H9 (cell line): ENCODE measurements around the gene KLF11. TPM values are rescaled to one million over a fixed set of nuclear protein-coding genes. Genes with fewer than 3 reads are reported as not detected.
A peak's percentile ranks its signal among the peaks of the same experiment; 100 is the strongest.

ENCODE experiments used
- DNase-seq: peaks from one replicate; pipeline ENCODE4 v3.0.0-alpha.2; 2017
- H2AFZ ChIP-seq: one replicate; pipeline ENCODE4 v1.6.1; 2013; ENCODE audit warnings: mild to moderate bottlenecking, low read length, control low read depth, moderate library complexity
- H2AK5ac ChIP-seq: 2 replicates; pipeline ENCODE4 v1.6.1; 2013; ENCODE audit warnings: low read length, control low read depth, mixed read lengths; ENCODE audit not compliant: insufficient read length
- H2BK120ac ChIP-seq: one replicate; pipeline ENCODE4 v1.6.1; 2013; ENCODE audit warnings: low read depth, mild to moderate bottlenecking, low read length, control low read depth, inconsistent platforms; ENCODE audit not compliant: poor library complexity, severe bottlenecking
- H2BK12ac ChIP-seq: 2 replicates; pipeline ENCODE4 v1.6.1; 2013; ENCODE audit warnings: low read length, control low read depth, mixed read lengths, low read depth; ENCODE audit not compliant: insufficient read length
- H2BK15ac ChIP-seq: 2 replicates; pipeline ENCODE4 v1.6.1; 2013; ENCODE audit warnings: low read depth, low read length, control low read depth
- H2BK20ac ChIP-seq: one replicate; pipeline ENCODE4 v1.6.1; 2013; ENCODE audit warnings: low read depth, mild to moderate bottlenecking, low read length, control low read depth, inconsistent platforms; ENCODE audit not compliant: poor library complexity, severe bottlenecking
- H2BK5ac ChIP-seq: 2 replicates; pipeline ENCODE4 v1.6.1; 2013; ENCODE audit warnings: low read length, control low read depth, mixed read lengths; ENCODE audit not compliant: insufficient read length
- H3K14ac ChIP-seq: 2 replicates; pipeline ENCODE4 v1.6.1; 2013; ENCODE audit warnings: low read length, control low read depth; ENCODE audit not compliant: insufficient read depth
- H3K18ac ChIP-seq: 2 replicates; pipeline ENCODE4 v1.6.1; 2013; ENCODE audit warnings: low read depth, mild to moderate bottlenecking, mixed read lengths, low read length, control low read depth; ENCODE audit not compliant: insufficient read length
- H3K23ac ChIP-seq: 2 replicates; pipeline ENCODE4 v1.6.1; 2013; ENCODE audit warnings: low read length, control low read depth, mixed read lengths, low read depth; ENCODE audit not compliant: insufficient read length
- H3K23me2 ChIP-seq: 2 replicates; pipeline ENCODE4 v1.6.1; 2013; ENCODE audit warnings: low read depth, mild to moderate bottlenecking, mixed read lengths, low read length, control low read depth; ENCODE audit not compliant: insufficient read length, poor library complexity, severe bottlenecking
- H3K27ac ChIP-seq: 2 replicates; pipeline ENCODE4 v1.5.1; 2013; ENCODE audit warnings: low read length, control low read depth, mixed read lengths, low read depth; ENCODE audit not compliant: insufficient read length
- H3K27me3 ChIP-seq: 2 replicates; pipeline ENCODE4 v1.6.1; 2013; ENCODE audit warnings: low read length, control low read depth, inconsistent platforms; ENCODE audit not compliant: insufficient read depth
- H3K4ac ChIP-seq: 2 replicates; pipeline ENCODE4 v1.6.1; 2013; ENCODE audit warnings: low read depth, mild to moderate bottlenecking, control low read depth, inconsistent platforms, low read length, moderate library complexity
- H3K4me1 ChIP-seq: 2 replicates; pipeline ENCODE4 v1.6.1; 2013; ENCODE audit warnings: low read length, control low read depth, inconsistent platforms; ENCODE audit not compliant: insufficient read depth
- H3K4me2 ChIP-seq: 2 replicates; pipeline ENCODE4 v1.6.1; 2013; ENCODE audit warnings: low read length, control low read depth, mixed read lengths; ENCODE audit not compliant: insufficient read length, insufficient read depth
- H3K56ac ChIP-seq: 2 replicates; pipeline ENCODE4 v1.6.1; 2013; ENCODE audit warnings: low read depth, mild to moderate bottlenecking, mixed read lengths, low read length, control low read depth; ENCODE audit not compliant: insufficient read length
- H3K79me1 ChIP-seq: 2 replicates; pipeline ENCODE4 v1.6.1; 2013; ENCODE audit warnings: low read depth, mild to moderate bottlenecking, moderate library complexity, low read length, control low read depth, inconsistent platforms; ENCODE audit not compliant: insufficient read depth, poor library complexity, severe bottlenecking
- H3K79me2 ChIP-seq: 2 replicates; pipeline ENCODE4 v1.6.1; 2013; ENCODE audit warnings: low read length, control low read depth, inconsistent platforms; ENCODE audit not compliant: insufficient read depth
- H3K9ac ChIP-seq: 2 replicates; pipeline ENCODE4 v1.6.1; 2013; ENCODE audit warnings: low read length, control low read depth, mixed read lengths; ENCODE audit not compliant: insufficient read length; ENCODE audit errors: extremely low read depth
- H3K9me3 ChIP-seq: one replicate; pipeline ENCODE4 v1.6.1; 2013; ENCODE audit warnings: low read depth, low read length, inconsistent platforms; ENCODE audit not compliant: control insufficient read depth
- H3T11ph ChIP-seq: one replicate; pipeline ENCODE4 v1.6.1; 2013; ENCODE audit warnings: mild to moderate bottlenecking, low read length, control low read depth, inconsistent platforms
- H4K20me1 ChIP-seq: one replicate; pipeline ENCODE4 v1.6.1; 2013; ENCODE audit not compliant: control insufficient read depth, insufficient read length, insufficient read depth
- H4K5ac ChIP-seq: 2 replicates; pipeline ENCODE4 v1.6.1; 2013; ENCODE audit warnings: low read depth, mild to moderate bottlenecking, mixed read lengths, low read length, control low read depth; ENCODE audit not compliant: insufficient read length
- H4K8ac ChIP-seq: replicated peaks from 2 replicates; pipeline ENCODE4 v1.6.1; 2013; ENCODE audit warnings: low read length, control low read depth, mixed read lengths, low read depth; ENCODE audit not compliant: insufficient read length
- H4K91ac ChIP-seq: 2 replicates; pipeline ENCODE4 v1.6.1; 2013; ENCODE audit warnings: low read depth, mild to moderate bottlenecking, moderate library complexity, mixed read lengths, low read length, control low read depth; ENCODE audit not compliant: insufficient read length
- H3K27ac Mint-ChIP-seq, 3 experiments: 2 replicates in 2 of 3; 3 replicates in 1 of 3; pipeline ENCODE4 v1.8.0; 2020 to 2021; ENCODE audit warnings: mixed read lengths in 3 of 3, mild to moderate bottlenecking in 1 of 3, moderate library complexity in 1 of 3
- H3K27me3 Mint-ChIP-seq: 2 replicates; pipeline ENCODE4 v1.8.0; 2021; ENCODE audit warnings: low read depth, mild to moderate bottlenecking, moderate library complexity, mixed read lengths
- H3K36me3 Mint-ChIP-seq, 3 experiments: 2 replicates in 2 of 3; 3 replicates in 1 of 3; pipeline ENCODE4 v1.8.0; 2020 to 2021; ENCODE audit warnings: low read depth in 3 of 3, mixed read lengths in 3 of 3; ENCODE audit not compliant: insufficient read depth in 1 of 3
- H3K4me1 Mint-ChIP-seq, 2 experiments: 2 replicates each; pipeline ENCODE4 v1.8.0; 2020; ENCODE audit warnings: mixed read lengths in 2 of 2
- H3K4me3 Mint-ChIP-seq, 2 experiments: 2 replicates in 1 of 2; 3 replicates in 1 of 2; pipeline ENCODE4 v1.8.0; 2020 to 2021; ENCODE audit warnings: mild to moderate bottlenecking in 2 of 2, mixed read lengths in 2 of 2, moderate library complexity in 1 of 2
- H3K9me3 Mint-ChIP-seq, 2 experiments: 2 replicates in 1 of 2; 3 replicates in 1 of 2; pipeline ENCODE4 v1.8.0; 2020; ENCODE audit warnings: mild to moderate bottlenecking in 2 of 2, mixed read lengths in 2 of 2, moderate library complexity in 1 of 2
- CTCF ChIP-seq: fragments of 200-600 bp; sonication (generic); conservative IDR thresholded peaks from 3 replicates; pipeline ENCODE4 v1.8.0; 2021; ENCODE audit warnings: antibody characterized with exemption, mild to moderate bottlenecking
- WGBS: extraction: QIAGEN DNeasy Blood & Tissue Kit; methylation state at CpG from one replicate; pipeline ENCODE4 v1.1.7; 2013; ENCODE audit warnings: missing lambda C conversion rate, low lambda C conversion rate, mixed read lengths; ENCODE audit not compliant: insufficient read length; ENCODE audit errors: extremely low coverage; 5-methylcytosine and 5-hydroxymethylcytosine counted together
- total RNA-seq: library from RNA; stranded (reverse); gene quantifications from 2 replicates; pipeline ENCODE4 v1.2.1, GENCODE V29; 2021

Gene KLF11
- total RNA-seq, 1 experiment from 2014 or later, result 15.5 TPM

DNA sequence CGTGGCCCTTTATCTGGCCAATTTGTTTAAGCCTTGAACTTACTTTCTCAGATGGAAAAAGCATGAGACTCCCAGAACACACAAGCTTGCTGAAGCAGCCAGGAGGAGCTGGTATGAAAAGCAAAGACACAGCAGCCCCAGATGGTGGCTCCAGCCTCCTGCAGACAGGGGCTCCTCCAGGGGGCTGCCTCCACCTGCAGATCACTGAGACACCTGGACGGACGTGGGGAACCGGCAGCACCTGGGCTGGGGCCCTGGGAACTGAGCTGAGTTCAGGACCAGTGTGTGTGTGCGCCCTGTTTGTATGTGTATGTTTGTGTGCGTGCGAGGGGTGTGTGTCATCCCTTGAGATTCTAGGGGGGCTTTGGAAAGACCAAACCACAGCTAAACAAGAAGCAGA, 28.2 kb downstream of the KLF11 start:
- H3K4me1 Mint-ChIP-seq, result peaks cover 16 to 31% of the 10 kb centered on the region in 2 experiments
- Histone ChIP-seq H4K8ac (no peak overlapping the region), H2BK20ac (no peak overlapping the region), H3K4me2 (no peak overlapping the region), H3K23ac (no peak overlapping the region), H3K18ac (no peak overlapping the region), H3K23me2 (no peaks in the 10 kb centered on the region), H3K4me1 (no peaks in the 10 kb centered on the region), H3K9me3 (no peaks in the 10 kb centered on the region), H4K91ac (no peak overlapping the region), H4K5ac (no peak overlapping the region), H2BK120ac (no peak overlapping the region), H3K27me3 (no peaks in the 10 kb centered on the region; the same call in 1 of the 2 replicates), H2BK5ac (no peak overlapping the region), H2BK15ac (no peak overlapping the region), H2BK12ac (no peak overlapping the region), H3K79me2 (no peaks in the 10 kb centered on the region; the same call in 1 of the 2 replicates), H2AK5ac (no peak overlapping the region), H3K27ac (no peak overlapping the region), H3K56ac (no peak overlapping the region), H3K79me1 (no peaks in the 10 kb centered on the region), H3K14ac (no peak overlapping the region), H3T11ph (no peak overlapping the region), H4K20me1 (no peaks in the 10 kb centered on the region), H3K9ac (no peak overlapping the region), H2AFZ (no peak overlapping the region), H3K4ac (no peak overlapping the region)
- peaks cover 4 to 7% of the 10 kb centered on the region in 2 experiments; a peak in 4 of 5 replicates for H3K9me3 Mint-ChIP-seq
- no peak for TF ChIP-seq CTCF
- peaks cover 26% of the 10 kb centered on the region for H3K27me3 Mint-ChIP-seq
- H3K27ac Mint-ChIP-seq, result 0 out of 7 replicates have a peak overlapping the region, but pooled peaks of 1 of the 3 experiments have one; percentile 22
- peaks cover 0 to 7% (median 0%) of the 10 kb centered on the region in 3 experiments; a peak in 2 of 7 replicates for H3K36me3 Mint-ChIP-seq
- no CpG with 5 or more reads among the region's 7 CpGs for WGBS
- H3K4me3 Mint-ChIP-seq, result no peak overlapping the region; a peak in 1 of 5 replicates
- DNase-seq, result peak; percentile 48
